Esophagus muscularis mucosa (tissue), 3 donors: ENCODE data around the gene MAP2K5.

Experiments used
- POLR2A ChIP-seq: fragments of 450-650 bp; IDR thresholded peaks from one replicate; pipeline ENCODE4 v1.6.1; 2017; ENCODE audit warnings: antibody characterized with exemption, moderate library complexity, mild to moderate bottlenecking, low read depth
- POLR2AphosphoS5 ChIP-seq, 2 donors: sonication (generic); formaldehyde crosslinking; IDR thresholded peaks; one replicate each; pipeline ENCODE4 v1.6.1; 2017; ENCODE audit warnings: antibody characterized with exemption in 2 of 2
- TF ChIP-seq, protein P1 (sequence below), 3 experiments: fragments of 200-600 bp in 2 of 3; fragments of 450-650 bp in 1 of 3; sonication (generic) in 2 of 3; IDR thresholded peaks; one replicate each; pipeline ENCODE4 v1.5.1; 2017 to 2019; ENCODE audit warnings: antibody characterized with exemption in 3 of 3, mild to moderate bottlenecking in 2 of 3, moderate library complexity in 1 of 3

DNA sequence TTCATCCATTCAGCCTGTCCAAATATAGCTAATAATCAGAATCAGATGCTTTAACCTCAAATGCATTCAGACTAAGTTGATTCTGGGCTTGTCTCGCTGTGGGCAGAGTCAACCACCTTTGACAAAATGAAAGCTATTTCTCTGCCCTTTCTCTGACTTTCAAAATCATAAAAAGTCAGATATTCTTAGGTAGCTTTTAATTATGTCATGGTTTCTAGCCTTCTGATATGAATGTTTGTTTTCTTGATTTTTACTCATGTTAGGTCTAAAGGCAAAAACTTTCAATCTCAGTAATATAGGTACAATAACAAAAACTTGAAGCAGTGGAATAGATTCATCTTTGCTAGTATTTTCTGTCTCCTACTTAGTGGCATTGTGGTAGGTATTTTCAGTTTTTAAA is 46.9 kb upstream of the MAP2K5 start:
- no peak for TF ChIP-seq POLR2AphosphoS5 (IDR thresholded peaks at IDR 0.05)
- TF ChIP-seq, protein P1, sequence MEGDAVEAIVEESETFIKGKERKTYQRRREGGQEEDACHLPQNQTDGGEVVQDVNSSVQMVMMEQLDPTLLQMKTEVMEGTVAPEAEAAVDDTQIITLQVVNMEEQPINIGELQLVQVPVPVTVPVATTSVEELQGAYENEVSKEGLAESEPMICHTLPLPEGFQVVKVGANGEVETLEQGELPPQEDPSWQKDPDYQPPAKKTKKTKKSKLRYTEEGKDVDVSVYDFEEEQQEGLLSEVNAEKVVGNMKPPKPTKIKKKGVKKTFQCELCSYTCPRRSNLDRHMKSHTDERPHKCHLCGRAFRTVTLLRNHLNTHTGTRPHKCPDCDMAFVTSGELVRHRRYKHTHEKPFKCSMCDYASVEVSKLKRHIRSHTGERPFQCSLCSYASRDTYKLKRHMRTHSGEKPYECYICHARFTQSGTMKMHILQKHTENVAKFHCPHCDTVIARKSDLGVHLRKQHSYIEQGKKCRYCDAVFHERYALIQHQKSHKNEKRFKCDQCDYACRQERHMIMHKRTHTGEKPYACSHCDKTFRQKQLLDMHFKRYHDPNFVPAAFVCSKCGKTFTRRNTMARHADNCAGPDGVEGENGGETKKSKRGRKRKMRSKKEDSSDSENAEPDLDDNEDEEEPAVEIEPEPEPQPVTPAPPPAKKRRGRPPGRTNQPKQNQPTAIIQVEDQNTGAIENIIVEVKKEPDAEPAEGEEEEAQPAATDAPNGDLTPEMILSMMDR (IDR thresholded peaks at IDR 0.05) = no peak
- no peak for TF ChIP-seq POLR2A
